CD8-positive, alpha-beta memory T cell (primary cell): ENCODE data around the gene ASAP2. TPM values are rescaled to one million over a fixed set of nuclear protein-coding genes. Genes with fewer than 3 reads are reported as not detected.

Experiments used
- CTCF ChIA-PET: fragments of 350-600 bp; sonication (Branson Sonifier 250); formaldehyde crosslinking; loops from one replicate; lab custom pipeline; 2021; ENCODE audit warnings: antibody characterized with exemption; lab: Charles Lee
- POLR2A ChIA-PET: fragments of 350-600 bp; sonication (Branson Sonifier 250); formaldehyde crosslinking; loops from one replicate; lab custom pipeline; 2021; ENCODE audit warnings: antibody characterized with exemption; lab: Charles Lee
- DNase-seq, 5 donors: peaks; one replicate each; pipeline versions ENCODE4 v3.0.0 to v3.0.0-alpha.2; 2020 to 2022; ENCODE audit warnings: mixed read lengths in 1 of 5
- H3K27ac ChIP-seq: one replicate; pipeline ENCODE4 v1.7.0; 2013; ENCODE audit warnings: low read depth, mild to moderate bottlenecking, low read length, moderate library complexity
- H3K27me3 ChIP-seq: 2 replicates; pipeline ENCODE4 v1.7.0; 2013; ENCODE audit warnings: low read length, mild to moderate bottlenecking; ENCODE audit not compliant: insufficient read depth, poor library complexity, severe bottlenecking
- H3K36me3 ChIP-seq: 2 replicates; pipeline ENCODE4 v1.7.0; 2013; ENCODE audit warnings: mild to moderate bottlenecking, low read length, moderate library complexity; ENCODE audit not compliant: insufficient read depth
- H3K4me1 ChIP-seq: 2 replicates; pipeline ENCODE4 v1.7.0; 2013; ENCODE audit warnings: mild to moderate bottlenecking, low read length, moderate library complexity; ENCODE audit not compliant: insufficient read depth
- H3K4me3 ChIP-seq: 2 replicates; pipeline ENCODE4 v1.7.0; 2013; ENCODE audit warnings: mild to moderate bottlenecking, low read length
- H3K9me3 ChIP-seq: 2 replicates; pipeline ENCODE4 v1.7.0; 2013; ENCODE audit warnings: mild to moderate bottlenecking, low read length
- H3K27ac Mint-ChIP-seq, 8 donors: one replicate each; pipeline ENCODE4 v1.8.0; 2020 to 2021; ENCODE audit warnings: mixed read lengths in 8 of 8, mild to moderate bottlenecking in 6 of 8, inconsistent platforms in 3 of 8, moderate library complexity in 3 of 8
- H3K27me3 Mint-ChIP-seq, 2 donors: one replicate each; pipeline ENCODE4 v1.8.0; 2020 to 2021; ENCODE audit warnings: mixed read lengths in 2 of 2, mild to moderate bottlenecking in 1 of 2, moderate library complexity in 1 of 2
- H3K36me3 Mint-ChIP-seq, 3 donors: one replicate each; pipeline ENCODE4 v1.8.0; 2020 to 2021; ENCODE audit warnings: mixed read lengths in 3 of 3, inconsistent platforms in 1 of 3, mild to moderate bottlenecking in 1 of 3
- H3K4me1 Mint-ChIP-seq, 3 donors: one replicate each; pipeline ENCODE4 v1.8.0; 2020 to 2021; ENCODE audit warnings: mixed read lengths in 3 of 3, inconsistent platforms in 1 of 3, mild to moderate bottlenecking in 1 of 3
- H3K4me3 Mint-ChIP-seq, 7 donors: one replicate each; pipeline ENCODE4 v1.8.0; 2020 to 2021; ENCODE audit warnings: mixed read lengths in 7 of 7, mild to moderate bottlenecking in 6 of 7, moderate library complexity in 4 of 7, inconsistent platforms in 2 of 7
- H3K9me3 Mint-ChIP-seq, 5 donors: one replicate each; pipeline ENCODE4 v1.8.0; 2020 to 2022; ENCODE audit warnings: mixed read lengths in 5 of 5, mild to moderate bottlenecking in 3 of 5, moderate library complexity in 2 of 5, inconsistent platforms in 1 of 5
- polyA plus RNA-seq: library from polyadenylated mRNA; unstranded; fragments of 300-500 nt; fragmentation: Illumina TruSeq; gene quantifications from one replicate; pipeline ENCODE4 v1.2.3, GENCODE V29; 2021
- total RNA-seq, 2 experiments: library from RNA; stranded (reverse); gene quantifications; one replicate each; pipeline ENCODE4 v1.2.3, GENCODE V29; 2021

ASAP2 gene
- total and polyA plus RNA-seq, 3 experiments from 2014 or later, result 0.15 to 0.38 TPM; not detected in 1

GRCh38 chr2:9317559-9317958 is 110.9 kb downstream of the ASAP2 start:
- CTCF ChIA-PET, result no interaction called here
- H3K4me1 ChIP-seq, result no peaks in the 10 kb centered on the region

GRCh38 chr2:9318461-9319337 is 112.1 kb downstream of the ASAP2 start:
- Histone ChIP-seq H3K4me3 (no peak overlapping the region), H3K9me3 (no peaks in the 10 kb centered on the region), H3K36me3 (no peaks in the 10 kb centered on the region), H3K4me1 (no peaks in the 10 kb centered on the region), H3K27me3 (no peaks in the 10 kb centered on the region), H3K27ac (no peak overlapping the region)
- Mint-ChIP-seq H3K36me3 (no peaks in the 10 kb centered on the region), H3K27ac (no peak overlapping the region), H3K4me1 (no peaks in the 10 kb centered on the region), H3K9me3 (peaks cover 0 to 3% (median 0%) of the 10 kb centered on the region in 5 donors), H3K27me3 (peaks cover 9 to 29% of the 10 kb centered on the region in 2 donors), H3K4me3 (no peak overlapping the region)
- ChIA-PET CTCF (no interaction called here), POLR2A (no interaction called here)
- no peak for DNase-seq

More at GRCh38 chr2:9317559-9317958, 110.9 kb downstream of the ASAP2 start:
- H3K27ac ChIP-seq, result no peak overlapping the region
- POLR2A ChIA-PET, result no interaction called here
- no peaks in the 10 kb centered on the region for H3K27me3 ChIP-seq
- no peaks in the 10 kb centered on the region for H3K9me3 ChIP-seq
- Mint-ChIP-seq H3K9me3 (peaks cover 0 to 3% (median 0%) of the 10 kb centered on the region in 5 donors), H3K36me3 (no peaks in the 10 kb centered on the region), H3K27ac (no peak overlapping the region), H3K4me3 (no peak overlapping the region), H3K27me3 (peaks cover 10 to 35% of the 10 kb centered on the region in 2 donors), H3K4me1 (no peaks in the 10 kb centered on the region)
- DNase-seq, result no peak
- no peaks in the 10 kb centered on the region for H3K36me3 ChIP-seq
- no peak overlapping the region for H3K4me3 ChIP-seq

GRCh38 chr2:9319338-9319715 is 112.7 kb downstream of the ASAP2 start:
- H3K4me1 ChIP-seq, result no peaks in the 10 kb centered on the region
- no peak overlapping the region for H3K27ac Mint-ChIP-seq
- peaks cover 0 to 3% (median 0%) of the 10 kb centered on the region in 5 donors for H3K9me3 Mint-ChIP-seq

DNA sequence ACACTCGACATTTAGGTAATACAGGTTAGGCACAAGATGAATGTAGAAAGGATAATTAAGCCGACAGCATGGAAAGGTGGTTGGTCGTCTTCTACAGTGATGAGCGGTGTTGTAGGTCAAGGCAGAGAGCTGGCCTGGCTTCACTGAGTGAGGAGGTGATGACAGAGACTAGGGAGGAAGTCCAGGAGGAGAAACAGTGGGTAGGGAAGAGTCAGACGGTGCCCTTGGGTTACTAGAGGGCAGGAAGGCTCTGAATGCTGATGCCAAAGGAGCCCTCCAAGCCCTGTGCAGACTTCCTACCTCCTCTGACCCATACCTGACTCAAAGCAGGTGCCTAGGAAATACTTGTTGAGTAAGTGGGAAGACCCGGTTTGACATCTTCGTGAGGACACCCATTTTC is 116.0 kb downstream of the ASAP2 start:
- no peak overlapping the region for H3K27ac ChIP-seq
- Mint-ChIP-seq H3K4me1 (no peaks in the 10 kb centered on the region), H3K27ac (no peak overlapping the region), H3K36me3 (no peaks in the 10 kb centered on the region), H3K27me3 (peaks cover 1 to 27% of the 10 kb centered on the region in 2 donors), H3K4me3 (no peak overlapping the region), H3K9me3 (no peaks in the 10 kb centered on the region)
- CTCF ChIA-PET, result no interaction called here
- no peaks in the 10 kb centered on the region for H3K27me3 ChIP-seq
- no peaks in the 10 kb centered on the region for H3K9me3 ChIP-seq
- H3K4me3 ChIP-seq, result no peak overlapping the region
- POLR2A ChIA-PET, result no interaction called here
- H3K4me1 ChIP-seq, result no peaks in the 10 kb centered on the region
- no peak for DNase-seq
- H3K36me3 ChIP-seq, result no peaks in the 10 kb centered on the region

More at GRCh38 chr2:9319338-9319715, 112.7 kb downstream of the ASAP2 start:
- H3K27ac ChIP-seq, result no peak overlapping the region
- ChIA-PET CTCF (no interaction called here), POLR2A (no interaction called here)
- H3K36me3 ChIP-seq, result no peaks in the 10 kb centered on the region
- Mint-ChIP-seq H3K4me3 (no peak overlapping the region), H3K36me3 (no peaks in the 10 kb centered on the region), H3K27me3 (peaks cover 5 to 28% of the 10 kb centered on the region in 2 donors), H3K4me1 (no peaks in the 10 kb centered on the region)
- no peak for DNase-seq
- no peaks in the 10 kb centered on the region for H3K27me3 ChIP-seq
- no peak overlapping the region for H3K4me3 ChIP-seq
- no peaks in the 10 kb centered on the region for H3K9me3 ChIP-seq

GRCh38 chr2:9325428-9325827 is 118.8 kb downstream of the ASAP2 start:
- Mint-ChIP-seq H3K9me3 (no peaks in the 10 kb centered on the region), H3K27ac (no peak overlapping the region), H3K4me3 (no peak overlapping the region), H3K27me3 (peaks cover 10 to 37% of the 10 kb centered on the region in 2 donors), H3K4me1 (no peaks in the 10 kb centered on the region), H3K36me3 (no peaks in the 10 kb centered on the region)
- Histone ChIP-seq H3K9me3 (no peaks in the 10 kb centered on the region), H3K27me3 (no peaks in the 10 kb centered on the region), H3K4me1 (no peaks in the 10 kb centered on the region), H3K36me3 (no peaks in the 10 kb centered on the region), H3K27ac (no peak overlapping the region), H3K4me3 (no peak overlapping the region)
- CTCF ChIA-PET, result no interaction called here
- POLR2A ChIA-PET, result no interaction called here
- DNase-seq, result no peak

DNA sequence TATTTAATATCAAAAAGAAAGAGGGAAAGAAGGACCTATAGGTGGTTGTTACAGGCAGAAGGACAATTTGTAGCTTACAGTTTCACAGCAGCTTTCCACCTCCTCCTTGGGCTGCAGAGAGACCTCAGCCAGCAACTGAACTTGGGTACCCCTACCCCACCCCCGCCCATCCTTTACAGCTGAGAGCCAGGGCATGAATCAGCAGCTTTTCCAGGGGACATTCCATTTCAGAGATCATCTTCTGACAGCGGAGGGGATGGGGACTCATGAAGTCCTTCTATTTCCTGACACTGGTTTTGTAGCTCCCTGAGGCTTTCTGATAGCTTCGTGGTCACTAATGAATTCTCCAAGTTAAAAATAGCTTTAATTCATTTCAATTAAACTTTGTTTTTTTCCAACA is 120.4 kb downstream of the ASAP2 start:
- H3K36me3 Mint-ChIP-seq, result no peaks in the 10 kb centered on the region
- ChIA-PET POLR2A (no interaction called here), CTCF (no interaction called here)
- Histone ChIP-seq H3K9me3 (no peaks in the 10 kb centered on the region), H3K4me3 (no peak overlapping the region), H3K36me3 (no peaks in the 10 kb centered on the region), H3K27ac (no peak overlapping the region), H3K27me3 (no peaks in the 10 kb centered on the region), H3K4me1 (no peaks in the 10 kb centered on the region)
- peaks cover 10 to 29% of the 10 kb centered on the region in 2 donors for H3K27me3 Mint-ChIP-seq
- no peak for DNase-seq
- no peaks in the 10 kb centered on the region for H3K4me1 Mint-ChIP-seq
- H3K4me3 Mint-ChIP-seq, result no peak overlapping the region
- no peak overlapping the region for H3K27ac Mint-ChIP-seq
- no peaks in the 10 kb centered on the region for H3K9me3 Mint-ChIP-seq

GRCh38 chr2:9327873-9328352 is 121.3 kb downstream of the ASAP2 start:
- CTCF ChIA-PET, result no interaction called here
- peaks cover 10 to 27% of the 10 kb centered on the region in 2 donors for H3K27me3 Mint-ChIP-seq

DNA sequence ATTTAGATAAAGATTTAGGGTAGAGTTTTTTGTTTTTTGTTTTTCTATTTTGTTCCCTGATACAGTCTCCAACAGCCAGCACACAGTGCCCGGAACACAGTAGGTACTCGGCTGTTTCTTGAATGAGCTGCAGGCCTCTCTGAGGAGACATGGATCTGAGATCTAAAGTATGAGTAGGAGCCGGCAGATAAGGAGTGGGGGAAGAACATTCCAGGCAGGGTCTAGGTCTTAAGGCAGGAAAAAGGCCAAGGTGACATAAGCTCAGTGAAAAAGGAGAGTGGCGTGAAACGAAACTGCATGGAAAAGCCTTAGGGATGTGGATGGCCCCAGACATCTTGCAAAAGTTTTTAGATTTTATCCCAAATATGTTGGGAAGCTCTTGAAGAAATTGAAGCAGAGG is 122.3 kb downstream of the ASAP2 start:
- Histone ChIP-seq H3K36me3 (no peaks in the 10 kb centered on the region), H3K27ac (no peak overlapping the region), H3K27me3 (no peaks in the 10 kb centered on the region), H3K4me1 (no peaks in the 10 kb centered on the region), H3K4me3 (no peak overlapping the region), H3K9me3 (no peaks in the 10 kb centered on the region)
- POLR2A ChIA-PET, result no interaction called here
- no peak overlapping the region for H3K4me3 Mint-ChIP-seq
- no peaks in the 10 kb centered on the region for H3K36me3 Mint-ChIP-seq
- CTCF ChIA-PET, result no interaction called here
- no peaks in the 10 kb centered on the region for H3K4me1 Mint-ChIP-seq
- H3K9me3 Mint-ChIP-seq, result no peaks in the 10 kb centered on the region
- no peak overlapping the region for H3K27ac Mint-ChIP-seq
- peaks cover 9 to 27% of the 10 kb centered on the region in 2 donors for H3K27me3 Mint-ChIP-seq
- DNase-seq, result no peak

More at GRCh38 chr2:9327873-9328352, 121.3 kb downstream of the ASAP2 start:
- Histone ChIP-seq H3K27me3 (no peaks in the 10 kb centered on the region), H3K4me1 (no peaks in the 10 kb centered on the region), H3K36me3 (no peaks in the 10 kb centered on the region), H3K9me3 (no peaks in the 10 kb centered on the region), H3K4me3 (no peak overlapping the region), H3K27ac (no peak overlapping the region)
- no peak overlapping the region for H3K4me3 Mint-ChIP-seq
- H3K36me3 Mint-ChIP-seq, result no peaks in the 10 kb centered on the region
- no peaks in the 10 kb centered on the region for H3K9me3 Mint-ChIP-seq
- POLR2A ChIA-PET, result no interaction called here
- no peak for DNase-seq
- no peak overlapping the region for H3K27ac Mint-ChIP-seq
- no peaks in the 10 kb centered on the region for H3K4me1 Mint-ChIP-seq
